Cardiac fibroblast (primary cell): ENCODE measurements around the gene PGLYRP2.

Experiments used
- DNase-seq, 2 donors: peaks; one replicate each; pipeline versions ENCODE4 v3.0.0 to v3.0.0-alpha.2; 2010; ENCODE audit warnings: low read depth in 2 of 2
- H3K4me3 ChIP-seq, 2 donors: replicated peaks in 1 of 2; 1 replicate in 1 of 2; 2 replicates in 1 of 2; pipeline ENCODE4 v1.5.1; 2011; ENCODE audit warnings: low read depth in 2 of 2, low read length in 2 of 2, mild to moderate bottlenecking in 2 of 2, moderate library complexity in 1 of 2
- TF ChIP-seq, protein P1 (sequence below): IDR thresholded peaks from one replicate; pipeline ENCODE4 v1.5.1; 2011; ENCODE audit warnings: low read depth, mild to moderate bottlenecking, low read length, inconsistent platforms

Gene PGLYRP2

DNA sequence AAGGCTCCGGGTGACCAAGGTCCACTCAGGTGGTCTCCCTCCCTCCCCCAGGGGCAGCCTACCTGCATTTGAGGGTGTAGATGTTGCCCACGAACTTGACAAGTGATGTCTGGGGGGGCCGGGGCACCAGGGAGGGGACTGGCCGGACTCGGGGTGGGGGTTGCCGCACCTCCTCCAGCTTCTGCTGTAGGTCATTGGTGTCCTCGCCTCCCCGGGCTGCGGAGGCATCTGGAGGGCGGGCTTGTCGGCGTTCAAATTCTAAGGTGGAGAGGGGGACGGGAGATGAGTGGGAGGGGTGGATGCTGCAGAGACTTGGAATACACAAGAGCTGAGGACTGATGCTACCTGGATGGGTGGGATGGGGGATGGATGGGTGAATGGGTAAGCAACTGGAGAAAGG, 55.2 kb downstream of the PGLYRP2 start:
- H3K4me3 ChIP-seq = no peak overlapping the region
- no peak for DNase-seq

DNA sequence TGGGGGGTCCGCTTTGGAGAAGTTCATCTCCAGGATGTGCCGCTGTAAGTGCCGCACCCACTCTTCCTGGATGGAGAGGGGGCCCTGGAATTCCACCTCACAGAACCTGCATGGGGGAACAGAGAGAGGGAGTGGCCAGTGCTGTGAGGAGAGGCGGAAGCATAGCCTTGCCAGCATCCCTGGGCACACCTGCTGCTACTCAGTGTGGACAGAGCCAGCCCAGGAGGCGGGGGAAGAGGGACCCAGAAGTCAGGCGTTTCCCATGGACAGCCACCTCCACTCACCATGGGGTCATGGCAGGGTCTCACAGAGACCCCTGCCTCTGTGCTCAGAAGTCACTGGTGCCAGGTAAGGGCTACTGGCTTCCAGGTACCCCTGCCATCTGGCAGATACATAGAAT, 56.2 kb downstream of the PGLYRP2 start:
- no peak for DNase-seq
- H3K4me3 ChIP-seq = no peak overlapping the region
- TF ChIP-seq, protein P1, sequence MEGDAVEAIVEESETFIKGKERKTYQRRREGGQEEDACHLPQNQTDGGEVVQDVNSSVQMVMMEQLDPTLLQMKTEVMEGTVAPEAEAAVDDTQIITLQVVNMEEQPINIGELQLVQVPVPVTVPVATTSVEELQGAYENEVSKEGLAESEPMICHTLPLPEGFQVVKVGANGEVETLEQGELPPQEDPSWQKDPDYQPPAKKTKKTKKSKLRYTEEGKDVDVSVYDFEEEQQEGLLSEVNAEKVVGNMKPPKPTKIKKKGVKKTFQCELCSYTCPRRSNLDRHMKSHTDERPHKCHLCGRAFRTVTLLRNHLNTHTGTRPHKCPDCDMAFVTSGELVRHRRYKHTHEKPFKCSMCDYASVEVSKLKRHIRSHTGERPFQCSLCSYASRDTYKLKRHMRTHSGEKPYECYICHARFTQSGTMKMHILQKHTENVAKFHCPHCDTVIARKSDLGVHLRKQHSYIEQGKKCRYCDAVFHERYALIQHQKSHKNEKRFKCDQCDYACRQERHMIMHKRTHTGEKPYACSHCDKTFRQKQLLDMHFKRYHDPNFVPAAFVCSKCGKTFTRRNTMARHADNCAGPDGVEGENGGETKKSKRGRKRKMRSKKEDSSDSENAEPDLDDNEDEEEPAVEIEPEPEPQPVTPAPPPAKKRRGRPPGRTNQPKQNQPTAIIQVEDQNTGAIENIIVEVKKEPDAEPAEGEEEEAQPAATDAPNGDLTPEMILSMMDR = no peak

More for the DNA sequence above, 55.2 kb downstream of the PGLYRP2 start:
- TF ChIP-seq, protein P1 = no peak

DNA sequence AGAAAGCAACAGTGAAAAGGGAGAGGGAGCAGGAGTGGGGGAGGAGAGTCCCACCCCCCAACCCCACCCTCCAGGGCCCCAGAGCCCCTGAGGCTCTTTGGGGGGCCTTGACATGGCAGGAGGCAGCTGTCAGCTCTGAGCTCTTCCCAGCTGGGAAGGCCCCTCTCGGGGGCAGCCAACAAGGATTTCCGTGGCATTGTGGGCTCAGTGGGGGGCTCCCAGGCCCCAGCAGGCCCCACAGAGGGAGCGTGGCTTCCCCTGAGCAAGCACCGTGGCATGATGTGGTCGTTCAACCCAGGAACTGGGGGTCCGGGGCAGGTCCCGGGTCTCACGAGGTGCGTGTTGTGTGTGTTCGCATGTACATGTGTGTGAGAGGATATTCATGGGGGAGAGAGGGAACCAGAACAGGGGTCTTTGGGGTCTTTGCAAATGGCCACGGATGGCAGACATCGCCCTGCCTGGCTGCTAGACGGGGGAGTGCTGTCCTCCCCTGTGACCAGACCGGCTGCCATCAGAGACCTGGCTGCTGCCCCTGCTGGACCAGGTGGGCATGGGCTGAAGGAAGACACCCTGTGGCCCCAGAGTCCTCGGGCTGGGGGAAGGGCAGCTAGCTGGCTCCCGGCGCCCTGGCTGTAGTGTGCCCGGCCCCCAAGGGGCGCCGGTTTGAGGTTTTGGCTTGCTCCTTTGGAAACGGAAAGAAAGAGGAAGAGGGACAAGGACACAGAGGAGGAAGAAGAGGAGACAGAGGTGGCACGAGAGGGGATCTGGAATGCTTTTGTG, 56.8 kb downstream of the PGLYRP2 start:
- H3K4me3 ChIP-seq = no peak overlapping the region
- TF ChIP-seq, protein P1 = no peak
- DNase-seq = no peak

DNA sequence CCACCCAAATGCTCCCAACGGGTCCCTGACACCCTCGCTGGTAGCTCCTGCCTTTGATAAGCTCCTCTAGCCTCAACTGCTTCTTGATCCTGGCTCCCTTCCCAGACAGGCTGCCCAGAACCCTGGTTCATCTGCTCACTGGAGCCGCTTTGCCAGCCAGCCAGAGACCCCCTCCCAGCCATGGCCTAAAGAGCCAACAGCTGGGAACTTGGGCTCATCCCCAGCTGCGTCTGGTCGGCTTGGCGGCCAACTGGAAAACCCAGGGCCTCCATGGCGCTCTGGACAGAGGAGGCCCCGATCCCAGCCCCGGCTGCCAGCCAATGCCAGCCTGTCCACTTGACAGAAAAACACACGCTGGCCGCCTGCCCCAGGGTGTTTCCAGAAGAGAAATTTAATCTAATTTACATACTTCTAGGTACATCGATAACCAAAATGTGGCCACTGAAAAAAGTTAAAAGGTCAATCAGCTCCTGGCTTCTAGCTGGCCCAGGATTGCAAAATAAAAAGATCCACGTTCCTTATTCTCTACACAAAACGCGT, 57.5 kb downstream of the PGLYRP2 start:
- no peak overlapping the region for H3K4me3 ChIP-seq
- DNase-seq = no peak
- TF ChIP-seq, protein P1 = no peak

DNA sequence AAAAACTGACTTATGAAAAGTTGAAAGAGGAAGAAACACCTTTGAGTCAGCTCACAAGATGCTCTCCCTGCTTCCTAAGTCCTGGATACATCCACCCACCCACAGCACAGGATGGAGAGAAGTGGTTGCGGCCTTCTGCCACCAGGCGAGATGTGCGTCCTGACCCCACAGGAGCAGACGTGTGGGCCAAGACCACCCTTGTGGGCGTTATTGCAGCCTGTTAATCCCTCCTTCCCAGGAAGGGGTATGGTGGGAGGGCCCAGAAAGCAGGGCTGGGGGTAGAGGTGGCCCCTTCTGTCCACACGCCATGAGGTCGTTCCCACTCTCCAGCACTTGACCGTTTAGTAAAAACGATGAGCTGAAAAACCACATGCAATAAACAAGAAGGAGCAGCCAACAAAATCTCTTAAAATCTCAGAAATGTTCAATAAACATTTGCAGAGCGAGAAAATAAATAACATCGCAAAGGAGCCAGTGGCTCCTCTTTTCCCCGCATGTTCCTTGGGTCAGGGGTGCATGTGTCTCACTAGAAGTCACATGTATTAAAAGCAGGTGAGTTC, 58.1 kb downstream of the PGLYRP2 start:
- no peak for DNase-seq
- H3K4me3 ChIP-seq = no peak overlapping the region
- TF ChIP-seq, protein P1 = no peak

DNA sequence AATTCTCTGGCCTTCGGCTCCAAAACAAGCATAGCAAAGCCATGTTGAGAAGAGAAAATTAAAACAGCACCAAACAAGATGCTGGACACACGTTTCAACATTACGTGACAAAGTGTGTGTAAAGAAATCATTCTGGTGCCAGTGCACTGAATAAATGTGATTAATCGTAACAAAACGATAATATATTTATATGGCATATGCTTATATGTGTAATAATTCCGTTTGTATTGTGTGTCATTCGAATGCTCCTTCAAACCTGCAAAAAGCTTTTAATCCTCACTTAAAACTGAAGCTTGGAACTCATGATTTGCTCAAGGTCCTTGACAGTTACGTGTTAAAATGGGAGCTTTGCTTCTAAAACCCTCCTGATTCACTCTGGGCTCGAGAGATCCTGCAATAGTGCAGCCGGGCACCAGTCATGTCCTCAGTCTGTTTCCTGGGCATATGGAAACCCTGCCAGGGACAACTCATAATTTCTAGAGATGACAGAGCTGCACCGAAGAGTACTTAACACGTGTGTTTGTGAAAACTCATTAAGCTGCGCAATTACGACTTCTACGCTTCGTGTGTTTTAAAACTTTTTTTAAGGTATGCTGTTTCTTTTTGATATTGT, 59.8 kb downstream of the PGLYRP2 start:
- TF ChIP-seq, protein P1 = no peak
- peak overlapping the region; percentile 50 to 56 for H3K4me3 ChIP-seq
- DNase-seq = peak in 1 of 2 donors; percentile 28
